ENCODE results near the gene LPAR6. TPM values are rescaled to one million over a fixed set of nuclear protein-coding genes. Genes with fewer than 3 reads are reported as not detected.

The LPAR6 gene
- polyA plus RNA-seq, 3 donors, result 37.9 to 50.6 (median 41.3) TPM

- no peak for DNase-seq (ENCODE audit: extremely low read depth in 1 of 11, low read depth in 9 of 11, low spot score in 4 of 11)
These were observed 19.2 kb downstream of the LPAR6 start for GRCh38 chr13:48393698-48394085.

GRCh38 chr13:48393030-48393697 is 19.7 kb downstream of the LPAR6 start:
- DNase-seq (ENCODE audit: extremely low read depth in 1 of 11, low read depth in 9 of 11, low spot score in 4 of 11), result no peak

GRCh38 chr13:48391257-48391656 is 21.7 kb downstream of the LPAR6 start:
- DNase-seq (ENCODE audit: extremely low read depth in 1 of 11, low read depth in 9 of 11, low spot score in 4 of 11), result no peak

GRCh38 chr13:48386816-48387215 is 26.1 kb downstream of the LPAR6 start:
- no peak for DNase-seq (ENCODE audit: extremely low read depth in 1 of 11, low read depth in 9 of 11, low spot score in 4 of 11)

GRCh38 chr13:48383384-48383783 is 29.5 kb downstream of the LPAR6 start:
- no peak for DNase-seq (ENCODE audit: extremely low read depth in 1 of 11, low read depth in 9 of 11, low spot score in 4 of 11)

GRCh38 chr13:48380581-48380980 is 32.3 kb downstream of the LPAR6 start:
- DNase-seq (ENCODE audit: extremely low read depth in 1 of 11, low read depth in 9 of 11, low spot score in 4 of 11), result no peak

- no peak for DNase-seq (ENCODE audit: extremely low read depth in 1 of 11, low read depth in 9 of 11, low spot score in 4 of 11)
These were observed 35.1 kb downstream of the LPAR6 start for GRCh38 chr13:48377857-48378256.

GRCh38 chr13:48370815-48371214 is 42.1 kb downstream of the LPAR6 start:
- no peak for DNase-seq (ENCODE audit: extremely low read depth in 1 of 11, low read depth in 9 of 11, low spot score in 4 of 11)

GRCh38 chr13:48369988-48370387 is 42.9 kb downstream of the LPAR6 start:
- no peak for DNase-seq (ENCODE audit: extremely low read depth in 1 of 11, low read depth in 9 of 11, low spot score in 4 of 11)

Other genes starting within 250 kb of the LPAR6 start
- gene ITM2B, start 179.9 kb downstream of the LPAR6 start, polyA plus RNA-seq (ENCODE audit: insufficient read length in 3 of 3), result 1,000 to 10,000 TPM; 1,263 to 1,531 (median 1,356) TPM
- gene RB1, start 109.4 kb downstream of the LPAR6 start, polyA plus RNA-seq (ENCODE audit: insufficient read length in 3 of 3), result 10 to 100 TPM; 43.4 to 49.7 (median 46.2) TPM
- gene RCBTB2, start 120.0 kb upstream of the LPAR6 start, polyA plus RNA-seq (ENCODE audit: insufficient read length in 3 of 3), result 10 to 100 TPM; 52.9 to 58.5 (median 58.1) TPM
- under 1 TPM; 0.14 to 0.56 (median 0.42) TPM for gene CYSLTR2, start 240.8 kb upstream of the LPAR6 start, polyA plus RNA-seq (ENCODE audit: insufficient read length in 3 of 3)